OCI-LY1 (cell line): ENCODE measurements around the gene SH3RF3.

Experiments
- EZH2 ChIP-seq: fragments of 200-600 bp; sonication (generic), shearing (Covaris generic); IDR thresholded peaks from 2 replicates; pipeline ENCODE4 v1.8.0; 2017; ENCODE audit warnings: borderline replicate concordance, mixed run types, mild to moderate bottlenecking, antibody characterized with exemption, low read length, moderate library complexity, mixed read lengths
- TF ChIP-seq, protein P1 (sequence below): fragments of 200-600 bp; sonication (generic), shearing (Covaris generic); IDR thresholded peaks from 2 replicates; pipeline ENCODE4 v1.5.1; 2017; ENCODE audit warnings: mild to moderate bottlenecking, antibody characterized with exemption, low read length, moderate library complexity, mixed read lengths

DNA sequence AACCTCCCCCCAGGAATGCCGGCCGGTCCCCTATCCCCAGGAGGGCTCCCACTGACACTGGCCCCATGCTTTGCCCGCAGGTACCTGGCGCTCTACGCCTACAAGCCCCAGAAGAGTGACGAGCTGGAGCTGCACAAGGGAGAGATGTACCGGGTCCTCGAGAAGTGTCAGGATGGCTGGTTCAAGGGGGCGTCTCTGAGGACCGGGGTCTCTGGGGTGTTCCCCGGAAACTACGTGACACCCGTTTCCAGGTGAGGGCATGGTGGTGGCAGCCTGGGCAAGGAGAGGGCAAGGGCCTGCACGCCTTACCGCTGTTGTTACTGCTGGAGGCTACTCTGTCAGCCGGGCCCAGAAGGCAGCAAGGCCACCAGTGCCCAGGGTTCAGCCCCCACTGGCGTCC, 303.4 kb downstream of the SH3RF3 start:
- TF ChIP-seq, protein P1, sequence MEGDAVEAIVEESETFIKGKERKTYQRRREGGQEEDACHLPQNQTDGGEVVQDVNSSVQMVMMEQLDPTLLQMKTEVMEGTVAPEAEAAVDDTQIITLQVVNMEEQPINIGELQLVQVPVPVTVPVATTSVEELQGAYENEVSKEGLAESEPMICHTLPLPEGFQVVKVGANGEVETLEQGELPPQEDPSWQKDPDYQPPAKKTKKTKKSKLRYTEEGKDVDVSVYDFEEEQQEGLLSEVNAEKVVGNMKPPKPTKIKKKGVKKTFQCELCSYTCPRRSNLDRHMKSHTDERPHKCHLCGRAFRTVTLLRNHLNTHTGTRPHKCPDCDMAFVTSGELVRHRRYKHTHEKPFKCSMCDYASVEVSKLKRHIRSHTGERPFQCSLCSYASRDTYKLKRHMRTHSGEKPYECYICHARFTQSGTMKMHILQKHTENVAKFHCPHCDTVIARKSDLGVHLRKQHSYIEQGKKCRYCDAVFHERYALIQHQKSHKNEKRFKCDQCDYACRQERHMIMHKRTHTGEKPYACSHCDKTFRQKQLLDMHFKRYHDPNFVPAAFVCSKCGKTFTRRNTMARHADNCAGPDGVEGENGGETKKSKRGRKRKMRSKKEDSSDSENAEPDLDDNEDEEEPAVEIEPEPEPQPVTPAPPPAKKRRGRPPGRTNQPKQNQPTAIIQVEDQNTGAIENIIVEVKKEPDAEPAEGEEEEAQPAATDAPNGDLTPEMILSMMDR = no peak
- TF ChIP-seq EZH2 = no peak
